ENCODE data around the gene MINDY4.

Gene MINDY4

GRCh38 chr7:30855936-30856335 is 84.7 kb downstream of the MINDY4 start:
- Histone ChIP-seq H3K27ac (ENCODE audit: extremely low read depth, low read depth, low read length) (no peak overlapping the region), H3K4me3 (ENCODE audit: low read depth, low read length) (no peak overlapping the region), H3K9me3 (ENCODE audit: control insufficient read depth, insufficient read depth, low read depth, low read length) (no peaks in the 10 kb centered on the region), H3K36me3 (ENCODE audit: control insufficient read depth in 2 of 2, insufficient read depth in 1 of 2, low read length in 2 of 2) (no peaks in the 10 kb centered on the region), H3K4me1 (ENCODE audit: control insufficient read depth, insufficient read depth, low read length) (no peaks in the 10 kb centered on the region)
- CTCF ChIA-PET = no interaction called here
- no peak for TF ChIP-seq ZNF10 (tag by site-specific recombination; IDR thresholded peaks at IDR 0.05)
- no peak for TF ChIP-seq ZNF155 (tag by site-specific recombination; IDR thresholded peaks at IDR 0.05)
- no peak for TF ChIP-seq ZNF521 (tag by site-specific recombination; IDR thresholded peaks at IDR 0.05)
- TF ChIP-seq ZNF449 (tag by site-specific recombination; IDR thresholded peaks at IDR 0.05) = no peak
- TF ChIP-seq KLF1 (tag by site-specific recombination; IDR thresholded peaks at IDR 0.05) = no peak
- TF ChIP-seq ZNF174 (tag by site-specific recombination; IDR thresholded peaks at IDR 0.05) = no peak
- no peak for TF ChIP-seq PRDM2 (tag by site-specific recombination; IDR thresholded peaks at IDR 0.05; ENCODE audit: borderline replicate concordance)
- TF ChIP-seq SP3 (tag by site-specific recombination; IDR thresholded peaks at IDR 0.05) = no peak
- TF ChIP-seq BCL6B (tag by site-specific recombination; IDR thresholded peaks at IDR 0.05) = no peak
- TF ChIP-seq ZNF184 (tag by site-specific recombination; IDR thresholded peaks at IDR 0.05) = no peak
- TF ChIP-seq IKZF3 (tag by site-specific recombination; IDR thresholded peaks at IDR 0.05) = no peak
- no peak for TF ChIP-seq ZNF548 (tag by site-specific recombination; IDR thresholded peaks at IDR 0.05)
- no peak for TF ChIP-seq ZNF843 (tag by site-specific recombination; IDR thresholded peaks at IDR 0.05)
- no peak for TF ChIP-seq ZNF362 (tag by site-specific recombination; IDR thresholded peaks at IDR 0.05)
- POLR2A ChIA-PET = no interaction called here

GRCh38 chr7:30858576-30858975 is 87.4 kb downstream of the MINDY4 start:
- Histone ChIP-seq H3K9me3 (ENCODE audit: control insufficient read depth, insufficient read depth, low read depth, low read length) (no peaks in the 10 kb centered on the region), H3K4me3 (ENCODE audit: low read depth, low read length) (no peak overlapping the region), H3K27ac (ENCODE audit: extremely low read depth, low read depth, low read length) (no peak overlapping the region), H3K4me1 (ENCODE audit: control insufficient read depth, insufficient read depth, low read length) (no peaks in the 10 kb centered on the region), H3K36me3 (ENCODE audit: control insufficient read depth in 2 of 2, insufficient read depth in 1 of 2, low read length in 2 of 2) (no peaks in the 10 kb centered on the region)
- ChIA-PET CTCF (no interaction called here), POLR2A (no interaction called here)
- TF ChIP-seq HOXC10 (CRISPR knock-in tag; IDR thresholded peaks at IDR 0.05) = no peak
- no peak for TF ChIP-seq ZNF600 (tag by site-specific recombination; IDR thresholded peaks at IDR 0.05)
- TF ChIP-seq ZNF184 (tag by site-specific recombination; IDR thresholded peaks at IDR 0.05) = no peak
- no peak for TF ChIP-seq ZNF19 (tag by site-specific recombination; IDR thresholded peaks at IDR 0.05; ENCODE audit: low read depth)
- TF ChIP-seq BCL6B (tag by site-specific recombination; IDR thresholded peaks at IDR 0.05) = no peak
- TF ChIP-seq ZNF146 (tag by site-specific recombination; IDR thresholded peaks at IDR 0.05) = no peak
- no peak for TF ChIP-seq ZNF830 (tag by site-specific recombination; IDR thresholded peaks at IDR 0.05; ENCODE audit: low read depth)
- TF ChIP-seq ZNF792 (tag by site-specific recombination; IDR thresholded peaks at IDR 0.05) = no peak
